Heart left ventricle (tissue), 16 donors: ENCODE results near the gene FZD8. TPM values are rescaled to one million over a fixed set of nuclear protein-coding genes. Genes with fewer than 3 reads are reported as not detected.
A peak's percentile ranks its signal among the peaks of the same experiment; 100 is the strongest.

ENCODE experiments used
- ATAC-seq, 4 donors: fragments of 200-7000 bp; cut with Tn5 transposase; one replicate each; pipeline ENCODE4 v1.9.1; 2020 to 2022; ENCODE audit warnings: moderate library complexity in 4 of 4, mild to moderate bottlenecking in 3 of 4, moderate number of reproducible peaks in 1 of 4
- DNase-seq, 5 donors: peaks; one replicate each; pipeline ENCODE4 v3.0.0-alpha.2; 2020
- H3K27ac ChIP-seq, 12 donors: fragments of 200-600 bp; sonication (generic) in 4 of 12; one replicate each; pipeline versions ENCODE4 v1.5.0 to v1.8.0; 2016 to 2022; ENCODE audit warnings: mild to moderate bottlenecking in 2 of 12
- H3K27me3 ChIP-seq, 9 donors: fragments of 200-600 bp; sonication (generic) in 2 of 9; one replicate each; pipeline versions ENCODE4 v1.5.1 to v1.8.0; 2016 to 2022; ENCODE audit warnings: mild to moderate bottlenecking in 3 of 9
- H3K36me3 ChIP-seq, 9 donors: fragments of 200-600 bp; sonication (generic) in 2 of 9; one replicate each; pipeline versions ENCODE4 v1.5.0 to v1.8.0; 2018 to 2022; ENCODE audit warnings: mild to moderate bottlenecking in 2 of 9
- H3K4me1 ChIP-seq, 12 donors: fragments of 200-600 bp; sonication (generic) in 4 of 12; one replicate each; pipeline versions ENCODE4 v1.5.0 to v1.8.0; 2016 to 2022; ENCODE audit warnings: mild to moderate bottlenecking in 3 of 12
- H3K4me3 ChIP-seq, 12 donors: fragments of 200-600 bp; sonication (generic) in 4 of 12; one replicate each; pipeline versions ENCODE4 v1.5.0 to v1.8.0; 2017 to 2022; ENCODE audit warnings: mild to moderate bottlenecking in 9 of 12, moderate library complexity in 4 of 12
- H3K9me3 ChIP-seq, 12 donors: fragments of 200-600 bp; sonication (generic) in 4 of 12; one replicate each; pipeline versions ENCODE4 v1.5.0 to v1.8.0; 2016 to 2022; ENCODE audit warnings: mild to moderate bottlenecking in 1 of 12
- POLR2A ChIP-seq, 2 donors: fragments of 450-650 bp; IDR thresholded peaks; one replicate each; pipeline ENCODE4 v1.6.1; 2017; ENCODE audit warnings: antibody characterized with exemption in 2 of 2, mild to moderate bottlenecking in 2 of 2, moderate library complexity in 2 of 2
- WGBS, 4 donors: extraction: QIAGEN DNeasy Blood & Tissue Kit in 2 of 4; methylation state at CpG; one replicate each; pipeline versions ENCODE4 v1.1.5 to v1.1.7; 2013 to 2018; 5-methylcytosine and 5-hydroxymethylcytosine counted together
- intact Hi-C, 10 donors: fragments of 100-400 bp; cut with DNase I; formaldehyde crosslinking; loops; one replicate each; pipeline versions ENCODE4 v1.11.1 to v1.14.2; 2022
- polyA plus RNA-seq, 2 donors: library from polyadenylated mRNA; stranded (reverse); fragments of 200-250 nt; gene quantifications; one replicate each; pipeline ENCODE4 v1.2.3, GENCODE V29; 2013
- total RNA-seq, 9 donors: library from RNA; depleted of rRNA in 2 of 9; stranded (reverse); fragments of >200 nt in 2 of 9; fragmentation: NEBNext Ultra II Directional in 3 of 9; extraction: Animal tissue kit (Norgen Biotek cat#: 25700) in 3 of 9; gene quantifications; one replicate each; pipeline versions ENCODE4 v1.1.0 to v1.2.4, GENCODE V29; 2016 to 2023
- TF ChIP-seq, protein P1 (sequence below), 12 donors: fragments of 200-600 bp; sonication (generic) in 4 of 12; IDR thresholded peaks; one replicate each; pipeline versions ENCODE4 v1.5.0 to v1.8.0; 2018 to 2022; ENCODE audit warnings: antibody characterized with exemption in 12 of 12, mild to moderate bottlenecking in 5 of 12
- donor health status: ischemic (EF 13 %, LVEDD 7.1; RV severe dilation, severe dysfunction).
- donor health status: healthy with polysubstance abuse.
- donor health status: DM: no; HTN: yes; CAD: no.
- donor health status: DM: no; HTN: no; CAD: no.
- donor health status: ischemic (EF 25% LVEDD 6.9; RV normal size, moderate dysfunction).
- donor health status: ischemic (EF 25% LVEDD 5.7; RV mildly dilated, moderate dysfunction).
- donor health status: healthy.
- donor health status: DM: yes; HTN: yes; CAD: no.
- donor health status: ischemic (EF 35%, LVEDD 5.7; RV mildly dilated, moderate dysfunction).
- donor health status: nonischemic (EF 11% LVEDD 7.7; RV severe dilation, severe dysfunction).
- donor health status: DM: yes; HTN: yes; CAD: no.
- donor health status: PGD.
- donor health status: ischemic (EF 29% LVEDD 5.4; RV normal size, mild dysfunction).
- donor health status: nonischemic (EF 23%, LVEDD 6.1; RV moderate dilation, normal function).

Gene FZD8
- total and polyA plus RNA-seq, 11 donors = 1.9 to 17.1 (median 7.8) TPM

DNA sequence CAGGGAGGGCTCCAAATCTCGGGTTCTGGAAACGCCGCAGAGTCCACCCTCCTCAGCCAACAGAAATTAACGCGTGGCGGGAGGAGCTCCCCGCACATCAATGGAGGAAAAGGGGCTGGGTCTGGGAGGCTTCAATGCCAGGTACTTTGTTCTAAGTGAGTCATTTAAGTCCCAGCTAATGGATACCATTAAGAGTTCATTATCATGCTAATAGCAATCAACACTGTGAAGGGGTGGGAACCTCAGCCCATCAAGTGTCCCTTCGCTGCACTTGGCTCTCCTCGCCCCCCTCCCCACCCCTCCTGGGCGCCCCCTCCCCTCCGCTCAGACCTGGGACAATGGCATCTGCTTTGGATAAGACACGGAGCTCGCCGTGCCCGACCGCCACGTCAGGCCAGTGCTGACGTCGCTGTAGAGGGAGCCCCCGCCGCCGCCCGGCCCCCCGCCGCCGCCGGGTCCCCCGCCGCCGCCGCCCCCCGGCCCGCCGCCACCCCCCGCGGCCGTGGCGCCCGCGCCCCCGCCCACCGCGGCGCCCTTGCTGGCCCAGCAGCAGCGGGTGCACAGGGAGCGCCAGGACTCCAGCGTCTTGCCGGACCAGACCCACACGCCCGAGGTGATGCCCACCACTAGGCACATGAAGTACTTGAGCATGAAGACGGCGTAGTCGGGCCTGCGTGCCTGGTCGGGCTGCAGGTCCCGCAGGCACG lies 2.9 kb downstream of the FZD8 start:
- DNase-seq (no peak), ATAC-seq (no peak)
- H3K27ac ChIP-seq = peak overlapping the region in 1 of 12 donors; percentile 75
- intact Hi-C loops = loop anchor here (5.0 to 10.0 kb wide), 10 partner anchors 278 to 1246 kb away; partner anchors contain the start of gene CREM (in 1 of the 10)
- peaks cover 0 to 12% (median 0%) of the 10 kb centered on the region in 9 donors for H3K36me3 ChIP-seq
- peaks cover 0 to 49% (median 18%) of the 10 kb centered on the region in 12 donors for H3K4me1 ChIP-seq
- H3K4me3 ChIP-seq = peak overlapping the region in 11 of 12 donors; percentile 14 to 94 (median 59)
- no peak for TF ChIP-seq POLR2A (IDR thresholded peaks at IDR 0.05)
- TF ChIP-seq, protein P1, sequence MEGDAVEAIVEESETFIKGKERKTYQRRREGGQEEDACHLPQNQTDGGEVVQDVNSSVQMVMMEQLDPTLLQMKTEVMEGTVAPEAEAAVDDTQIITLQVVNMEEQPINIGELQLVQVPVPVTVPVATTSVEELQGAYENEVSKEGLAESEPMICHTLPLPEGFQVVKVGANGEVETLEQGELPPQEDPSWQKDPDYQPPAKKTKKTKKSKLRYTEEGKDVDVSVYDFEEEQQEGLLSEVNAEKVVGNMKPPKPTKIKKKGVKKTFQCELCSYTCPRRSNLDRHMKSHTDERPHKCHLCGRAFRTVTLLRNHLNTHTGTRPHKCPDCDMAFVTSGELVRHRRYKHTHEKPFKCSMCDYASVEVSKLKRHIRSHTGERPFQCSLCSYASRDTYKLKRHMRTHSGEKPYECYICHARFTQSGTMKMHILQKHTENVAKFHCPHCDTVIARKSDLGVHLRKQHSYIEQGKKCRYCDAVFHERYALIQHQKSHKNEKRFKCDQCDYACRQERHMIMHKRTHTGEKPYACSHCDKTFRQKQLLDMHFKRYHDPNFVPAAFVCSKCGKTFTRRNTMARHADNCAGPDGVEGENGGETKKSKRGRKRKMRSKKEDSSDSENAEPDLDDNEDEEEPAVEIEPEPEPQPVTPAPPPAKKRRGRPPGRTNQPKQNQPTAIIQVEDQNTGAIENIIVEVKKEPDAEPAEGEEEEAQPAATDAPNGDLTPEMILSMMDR (IDR thresholded peaks at IDR 0.05) = no peak
- 25 to 47% (median 44%) methylated on average over 18 to 57 of the region's 57 CpGs for WGBS, 4 donors
- no peaks in the 10 kb centered on the region for H3K9me3 ChIP-seq
- peaks cover 0 to 44% (median 0%) of the 10 kb centered on the region in 9 donors for H3K27me3 ChIP-seq

DNA sequence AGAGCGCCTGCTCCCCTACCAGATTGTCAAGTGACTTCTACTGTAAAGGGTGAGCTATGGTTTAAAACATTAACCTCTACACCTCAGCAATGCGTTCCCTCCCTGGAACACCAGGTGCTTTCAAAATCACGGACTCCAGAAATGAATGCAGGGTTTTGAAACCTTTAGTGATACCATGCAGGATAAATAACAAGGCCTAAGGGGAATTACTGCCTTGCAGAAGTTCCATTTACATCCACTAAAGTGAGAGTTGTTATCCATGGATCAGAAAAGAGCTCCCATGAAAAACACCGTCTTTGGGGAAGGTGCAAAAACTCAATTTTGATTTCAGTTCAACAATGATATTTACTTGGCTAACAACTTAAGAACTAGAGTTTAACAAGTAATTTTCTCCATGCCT lies 4.0 kb downstream of the FZD8 start:
- Histone ChIP-seq H3K9me3 (no peaks in the 10 kb centered on the region), H3K36me3 (peaks cover 0 to 12% (median 0%) of the 10 kb centered on the region in 9 donors), H3K4me1 (peaks cover 0 to 47% (median 17%) of the 10 kb centered on the region in 12 donors), H3K27me3 (peaks cover 0 to 43% (median 0%) of the 10 kb centered on the region in 9 donors), H3K4me3 (peak overlapping the region in 2 of 12 donors; percentile 24 to 42), H3K27ac (peak overlapping the region in 1 of 12 donors; percentile 15)
- DNase-seq (no peak), ATAC-seq (no peak)
- TF ChIP-seq, protein P1 (IDR thresholded peaks at IDR 0.05) = no peak
- no peak for TF ChIP-seq POLR2A (IDR thresholded peaks at IDR 0.05)
- intact Hi-C loops = loop anchor here (5.0 to 10.0 kb wide), 10 partner anchors 279 to 1247 kb away; partner anchors contain the start of gene CREM (in 1 of the 10)
- 77 to 95% (median 88%) methylated on average over 4 of the region's 4 CpGs for WGBS, 4 donors

DNA sequence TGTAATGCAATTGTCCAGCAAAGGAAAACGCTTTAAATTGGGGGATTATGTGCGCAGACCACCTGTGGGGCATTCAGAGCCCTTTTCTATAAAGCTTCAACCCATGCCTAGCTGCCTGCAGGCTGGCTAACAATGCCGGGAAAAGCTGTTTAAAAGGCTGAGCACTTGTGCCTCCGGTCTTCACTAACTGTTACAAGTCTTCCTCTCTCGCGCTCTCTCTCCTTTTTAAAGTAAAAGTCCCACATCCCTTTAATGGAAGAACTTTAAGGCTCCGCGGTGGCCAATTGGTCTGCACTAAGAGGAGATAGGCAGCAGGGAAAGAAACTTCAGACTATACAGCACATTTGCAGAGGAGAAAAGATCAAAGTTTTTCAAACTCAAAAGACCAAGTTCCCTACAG lies 4.6 kb downstream of the FZD8 start:
- H3K27me3 ChIP-seq = peaks cover 0 to 36% (median 0%) of the 10 kb centered on the region in 9 donors
- H3K4me1 ChIP-seq = peaks cover 0 to 41% (median 13%) of the 10 kb centered on the region in 12 donors
- DNase-seq = no peak
- H3K36me3 ChIP-seq = peaks cover 0 to 12% (median 0%) of the 10 kb centered on the region in 9 donors
- peak overlapping the region in 1 of 12 donors; percentile 15 for H3K27ac ChIP-seq
- 25 to 38% (median 33%) methylated on average over 8 of the region's 8 CpGs for WGBS, 4 donors
- intact Hi-C loops = loop anchor here (2.0 to 10.0 kb wide), 12 partner anchors 280 to 1247 kb away; partner anchors contain the start of gene CREM (in 1 of the 10)
- H3K4me3 ChIP-seq = peak overlapping the region in 5 of 12 donors; percentile 6 to 42 (median 23)
- H3K9me3 ChIP-seq = no peaks in the 10 kb centered on the region
- no peak for ATAC-seq
- TF ChIP-seq, protein P1 (IDR thresholded peaks at IDR 0.05) = no peak
- no peak for TF ChIP-seq POLR2A (IDR thresholded peaks at IDR 0.05)

DNA sequence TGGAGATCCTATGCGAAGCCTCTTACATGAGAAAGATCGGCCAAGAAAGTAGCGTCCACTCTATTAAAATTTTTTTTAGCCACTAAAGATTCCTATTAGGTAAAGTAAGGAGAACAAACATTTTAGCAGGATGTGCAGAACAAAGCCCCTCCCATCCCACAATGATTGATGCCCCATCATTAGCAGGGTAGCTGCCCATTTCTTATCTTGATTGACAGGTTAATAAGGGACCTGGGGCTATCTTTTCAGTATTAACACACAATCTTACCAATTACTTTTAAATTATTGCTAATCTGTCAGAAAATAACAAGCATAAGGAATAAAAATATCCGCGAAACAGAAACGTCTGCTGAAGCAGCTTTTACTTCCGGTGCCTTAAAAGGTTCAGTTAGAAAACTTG lies 5.1 kb downstream of the FZD8 start:
- intact Hi-C loops = loop anchor here (2.0 to 10.0 kb wide), 12 partner anchors 280 to 1248 kb away; partner anchors contain the start of gene CREM (in 1 of the 10)
- Histone ChIP-seq H3K27ac (peak overlapping the region in 1 of 12 donors; percentile 15), H3K9me3 (no peaks in the 10 kb centered on the region), H3K36me3 (peaks cover 0 to 12% (median 0%) of the 10 kb centered on the region in 9 donors), H3K27me3 (peaks cover 0 to 32% (median 0%) of the 10 kb centered on the region in 9 donors), H3K4me1 (peaks cover 0 to 40% (median 12%) of the 10 kb centered on the region in 12 donors), H3K4me3 (peak overlapping the region in 4 of 12 donors; percentile 6 to 42 (median 20))
- TF ChIP-seq, protein P1 (IDR thresholded peaks at IDR 0.05) = no peak
- TF ChIP-seq POLR2A (IDR thresholded peaks at IDR 0.05) = no peak
- no peak for ATAC-seq
- DNase-seq = no peak
- WGBS, 4 donors = 56 to 73% (median 64%) methylated on average over 7 of the region's 7 CpGs
